HUES48 (cell line): ENCODE measurements around the gene BACH2.
"Not testable (repeated sequence)": the region's sequence is repeated elsewhere in the genome, so short reads cannot be mapped to it uniquely, and the experiment has no call there.

Source experiments
- H3K27ac ChIP-seq: one replicate; pipeline ENCODE4 v1.7.0; 2013; ENCODE audit warnings: low read depth, low read length, inconsistent platforms
- H3K27me3 ChIP-seq: 2 replicates; pipeline ENCODE4 v1.6.1; 2013; ENCODE audit warnings: mild to moderate bottlenecking, low read length; ENCODE audit not compliant: control insufficient read depth, insufficient read depth
- H3K36me3 ChIP-seq: 2 replicates; pipeline ENCODE4 v1.6.1; 2013; ENCODE audit warnings: low read length; ENCODE audit not compliant: control insufficient read depth, insufficient read depth
- H3K4me1 ChIP-seq: 2 replicates; pipeline ENCODE4 v1.6.1; 2013; ENCODE audit warnings: mild to moderate bottlenecking, low read length; ENCODE audit not compliant: control insufficient read depth, insufficient read depth
- H3K4me3 ChIP-seq: 2 replicates; pipeline ENCODE4 v1.5.1; 2013; ENCODE audit warnings: mild to moderate bottlenecking, low read depth, low read length
- H3K9ac ChIP-seq: 2 replicates; pipeline ENCODE4 v1.6.1; 2013; ENCODE audit warnings: mild to moderate bottlenecking, low read depth, low read length, moderate library complexity
- H3K9me3 ChIP-seq: 2 replicates; pipeline ENCODE4 v1.6.1; 2013; ENCODE audit warnings: low read length; ENCODE audit not compliant: control insufficient read depth, insufficient read depth

BACH2 gene

GRCh38 chr6:89971338-89972024 lies 325.2 kb downstream of the BACH2 start:
- H3K4me1 ChIP-seq, H3K27me3 ChIP-seq, H3K9ac ChIP-seq, H3K27ac ChIP-seq, H3K4me3 ChIP-seq, H3K9me3 ChIP-seq, H3K36me3 ChIP-seq: not testable (repeated sequence)

- no peaks in the 10 kb centered on the region; the same call in 1 of the 2 replicates for H3K4me1 ChIP-seq
- H3K4me3 ChIP-seq: no peak overlapping the region
- no peaks in the 10 kb centered on the region for H3K27me3 ChIP-seq
- no peaks in the 10 kb centered on the region for H3K9me3 ChIP-seq
- no peak overlapping the region for H3K27ac ChIP-seq
- H3K36me3 ChIP-seq: no peaks in the 10 kb centered on the region
- H3K9ac ChIP-seq: no peak overlapping the region
Observed at GRCh38 chr6:89970609-89971337, 325.9 kb downstream of the BACH2 start.

- Histone ChIP-seq H3K27ac (no peak overlapping the region), H3K9me3 (no peaks in the 10 kb centered on the region), H3K9ac (no peak overlapping the region), H3K27me3 (no peaks in the 10 kb centered on the region), H3K4me3 (no peak overlapping the region), H3K36me3 (no peaks in the 10 kb centered on the region), H3K4me1 (no peaks in the 10 kb centered on the region)
Observed at GRCh38 chr6:89970072-89970471, 326.6 kb downstream of the BACH2 start.

GRCh38 chr6:89966913-89967312 lies 329.7 kb downstream of the BACH2 start:
- Histone ChIP-seq H3K27me3 (no peaks in the 10 kb centered on the region), H3K4me3 (no peak overlapping the region), H3K36me3 (no peaks in the 10 kb centered on the region), H3K4me1 (no peaks in the 10 kb centered on the region), H3K9me3 (no peaks in the 10 kb centered on the region), H3K9ac (no peak overlapping the region), H3K27ac (no peak overlapping the region)

- Histone ChIP-seq H3K27me3 (no peaks in the 10 kb centered on the region), H3K27ac (no peak overlapping the region), H3K9ac (no peak overlapping the region), H3K36me3 (no peaks in the 10 kb centered on the region), H3K9me3 (no peaks in the 10 kb centered on the region), H3K4me1 (no peaks in the 10 kb centered on the region), H3K4me3 (no peak overlapping the region)
Observed at GRCh38 chr6:89966228-89966544, 330.5 kb downstream of the BACH2 start.

- no peaks in the 10 kb centered on the region for H3K9me3 ChIP-seq
- no peak overlapping the region for H3K4me3 ChIP-seq
- no peaks in the 10 kb centered on the region for H3K36me3 ChIP-seq
- no peaks in the 10 kb centered on the region for H3K4me1 ChIP-seq
- H3K27ac ChIP-seq: no peak overlapping the region
- H3K9ac ChIP-seq: no peak overlapping the region
- H3K27me3 ChIP-seq: no peaks in the 10 kb centered on the region
Observed at GRCh38 chr6:89965441-89966227, 331.0 kb downstream of the BACH2 start.

- H3K4me3 ChIP-seq: no peak overlapping the region
- no peak overlapping the region for H3K27ac ChIP-seq
- no peaks in the 10 kb centered on the region for H3K9me3 ChIP-seq
- H3K27me3 ChIP-seq: no peaks in the 10 kb centered on the region
- H3K9ac ChIP-seq: no peak overlapping the region
- no peaks in the 10 kb centered on the region for H3K36me3 ChIP-seq
- H3K4me1 ChIP-seq: no peaks in the 10 kb centered on the region
Observed at GRCh38 chr6:89963391-89963790, 333.3 kb downstream of the BACH2 start.

- no peaks in the 10 kb centered on the region for H3K27me3 ChIP-seq
- no peak overlapping the region for H3K4me3 ChIP-seq
- no peaks in the 10 kb centered on the region for H3K9me3 ChIP-seq
- no peak overlapping the region for H3K27ac ChIP-seq
- H3K36me3 ChIP-seq: no peaks in the 10 kb centered on the region
- H3K9ac ChIP-seq: no peak overlapping the region
- H3K4me1 ChIP-seq: no peaks in the 10 kb centered on the region
Observed at GRCh38 chr6:89961481-89961880, 335.2 kb downstream of the BACH2 start.

- Histone ChIP-seq H3K4me3 (no peak overlapping the region), H3K27ac (no peak overlapping the region), H3K4me1 (no peaks in the 10 kb centered on the region), H3K36me3 (no peaks in the 10 kb centered on the region), H3K9ac (no peak overlapping the region), H3K27me3 (no peaks in the 10 kb centered on the region), H3K9me3 (no peaks in the 10 kb centered on the region)
Observed at GRCh38 chr6:89959883-89960282, 336.8 kb downstream of the BACH2 start.

- no peak overlapping the region for H3K4me3 ChIP-seq
- H3K27me3 ChIP-seq: no peaks in the 10 kb centered on the region
- no peaks in the 10 kb centered on the region for H3K36me3 ChIP-seq
- no peak overlapping the region for H3K9ac ChIP-seq
- H3K4me1 ChIP-seq: no peaks in the 10 kb centered on the region
- H3K27ac ChIP-seq: no peak overlapping the region
- no peaks in the 10 kb centered on the region for H3K9me3 ChIP-seq
Observed at GRCh38 chr6:89956182-89956581, 340.5 kb downstream of the BACH2 start.

- Histone ChIP-seq H3K4me3 (no peak overlapping the region), H3K36me3 (no peaks in the 10 kb centered on the region), H3K27me3 (no peaks in the 10 kb centered on the region), H3K27ac (no peak overlapping the region), H3K9me3 (no peaks in the 10 kb centered on the region), H3K9ac (no peak overlapping the region), H3K4me1 (no peaks in the 10 kb centered on the region)
Observed at GRCh38 chr6:89955364-89955763, 341.3 kb downstream of the BACH2 start.
